ENCODE data around the gene WDR46.

- TF ChIP-seq ZNF274 (IDR thresholded peaks at IDR 0.05; ENCODE audit: low read depth, low read length) (no peak), YY1 (IDR thresholded peaks at IDR 0.05; ENCODE audit: insufficient read depth, insufficient read length) (no peak), SUZ12 (IDR thresholded peaks at IDR 0.05; ENCODE audit: extremely low read depth, insufficient read depth, insufficient read length) (no peak)
These were observed 29.5 kb upstream of the WDR46 start for GRCh38 chr6:33318426-33319073.

Measured in NT2/D1 (cell line).